Measurements from ENCODE around the gene A1BG.
A peak's percentile ranks its signal among the peaks of the same experiment; 100 is the strongest.
"Not testable (repeated sequence)": the region's sequence is repeated elsewhere in the genome, so short reads cannot be mapped to it uniquely, and the experiment has no call there.

Gene A1BG

GRCh38 chr19:58350871-58351557 is 2.3 kb downstream of the A1BG start:
- DNase-seq (ENCODE audit: low read depth in 1 of 2, low spot score in 1 of 2), result no peak
- H3K27ac ChIP-seq (replicated peaks), result no peak overlapping the region
- H3K4me3 ChIP-seq (replicated peaks; ENCODE audit: insufficient read depth, low read length), result no peak overlapping the region
- H3K27me3 ChIP-seq (ENCODE audit: insufficient read depth, poor library complexity, severe bottlenecking), result peaks cover 4% of the 10 kb centered on the region
- TF ChIP-seq, protein P1, sequence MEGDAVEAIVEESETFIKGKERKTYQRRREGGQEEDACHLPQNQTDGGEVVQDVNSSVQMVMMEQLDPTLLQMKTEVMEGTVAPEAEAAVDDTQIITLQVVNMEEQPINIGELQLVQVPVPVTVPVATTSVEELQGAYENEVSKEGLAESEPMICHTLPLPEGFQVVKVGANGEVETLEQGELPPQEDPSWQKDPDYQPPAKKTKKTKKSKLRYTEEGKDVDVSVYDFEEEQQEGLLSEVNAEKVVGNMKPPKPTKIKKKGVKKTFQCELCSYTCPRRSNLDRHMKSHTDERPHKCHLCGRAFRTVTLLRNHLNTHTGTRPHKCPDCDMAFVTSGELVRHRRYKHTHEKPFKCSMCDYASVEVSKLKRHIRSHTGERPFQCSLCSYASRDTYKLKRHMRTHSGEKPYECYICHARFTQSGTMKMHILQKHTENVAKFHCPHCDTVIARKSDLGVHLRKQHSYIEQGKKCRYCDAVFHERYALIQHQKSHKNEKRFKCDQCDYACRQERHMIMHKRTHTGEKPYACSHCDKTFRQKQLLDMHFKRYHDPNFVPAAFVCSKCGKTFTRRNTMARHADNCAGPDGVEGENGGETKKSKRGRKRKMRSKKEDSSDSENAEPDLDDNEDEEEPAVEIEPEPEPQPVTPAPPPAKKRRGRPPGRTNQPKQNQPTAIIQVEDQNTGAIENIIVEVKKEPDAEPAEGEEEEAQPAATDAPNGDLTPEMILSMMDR (IDR thresholded peaks at IDR 0.05; ENCODE audit: insufficient read depth, low read length), result no peak
- TF ChIP-seq REST (IDR thresholded peaks at IDR 0.05; ENCODE audit: insufficient replicate concordance, low read depth) (no peak), POLR2AphosphoS5 (IDR thresholded peaks at IDR 0.05; ENCODE audit: low read depth) (no peak), GABPA (IDR thresholded peaks at IDR 0.05; ENCODE audit: low read depth) (no peak), SPI1 (IDR thresholded peaks at IDR 0.05; ENCODE audit: borderline replicate concordance, low read depth) (no peak)

GRCh38 chr19:58350001-58350861 is 3.1 kb downstream of the A1BG start:
- DNase-seq (ENCODE audit: low read depth in 1 of 2, low spot score in 1 of 2), result no peak
- TF ChIP-seq, protein P1 (IDR thresholded peaks at IDR 0.05; ENCODE audit: insufficient read depth, low read length), result no peak
- TF ChIP-seq GABPA (IDR thresholded peaks at IDR 0.05; ENCODE audit: low read depth), result no peak
- TF ChIP-seq SPI1 (IDR thresholded peaks at IDR 0.05; ENCODE audit: borderline replicate concordance, low read depth), result no peak
- TF ChIP-seq POLR2AphosphoS5 (IDR thresholded peaks at IDR 0.05; ENCODE audit: low read depth), result no peak
- TF ChIP-seq REST (IDR thresholded peaks at IDR 0.05; ENCODE audit: insufficient replicate concordance, low read depth), result no peak
- Histone ChIP-seq H3K27ac (replicated peaks) (no peak overlapping the region), H3K4me3 (replicated peaks; ENCODE audit: insufficient read depth, low read length) (no peak overlapping the region), H3K27me3 (ENCODE audit: insufficient read depth, poor library complexity, severe bottlenecking) (peaks cover 4% of the 10 kb centered on the region)

- no peak for TF ChIP-seq SPI1 (IDR thresholded peaks at IDR 0.05; ENCODE audit: borderline replicate concordance, low read depth)
- no peak for TF ChIP-seq POLR2AphosphoS5 (IDR thresholded peaks at IDR 0.05; ENCODE audit: low read depth)
- TF ChIP-seq, protein P1 (IDR thresholded peaks at IDR 0.05; ENCODE audit: insufficient read depth, low read length), result no peak
- no peak for TF ChIP-seq GABPA (IDR thresholded peaks at IDR 0.05; ENCODE audit: low read depth)
- TF ChIP-seq REST (IDR thresholded peaks at IDR 0.05; ENCODE audit: insufficient replicate concordance, low read depth), result no peak
- DNase-seq (ENCODE audit: low read depth in 1 of 2, low spot score in 1 of 2), result no peak
- Histone ChIP-seq H3K27ac (replicated peaks) (no peak overlapping the region), H3K4me3 (replicated peaks; ENCODE audit: insufficient read depth, low read length) (no peak overlapping the region), H3K27me3 (ENCODE audit: insufficient read depth, poor library complexity, severe bottlenecking) (peaks cover 4% of the 10 kb centered on the region)
Measured at GRCh38 chr19:58349590-58349989, 3.7 kb downstream of the A1BG start.

DNA sequence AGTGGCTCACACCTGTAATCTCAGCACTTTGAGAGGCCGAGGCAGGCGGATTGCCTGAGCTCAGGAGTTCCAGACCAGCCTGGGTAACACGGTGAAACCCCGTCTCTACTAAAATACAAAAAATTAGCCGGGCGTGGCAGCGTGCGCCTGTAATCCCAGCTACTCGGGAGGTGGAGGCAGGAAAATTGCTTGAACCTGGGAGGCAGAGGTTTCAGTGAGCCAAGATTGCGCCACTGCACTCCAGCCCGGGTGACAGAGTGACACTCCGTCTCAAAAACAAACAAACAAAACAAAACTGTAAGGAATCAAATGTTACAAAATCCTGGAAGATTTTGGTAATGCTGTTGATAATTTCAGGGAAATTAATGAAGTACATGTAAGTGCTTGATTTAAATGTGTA is 5.2 kb downstream of the A1BG start:
- not testable (repeated sequence) for H3K27me3 ChIP-seq (ENCODE audit: insufficient read depth, poor library complexity, severe bottlenecking); DNase-seq (ENCODE audit: low read depth in 1 of 2, low spot score in 1 of 2); H3K27ac ChIP-seq (replicated peaks)
- H3K4me3 ChIP-seq (replicated peaks; ENCODE audit: insufficient read depth, low read length), result peak overlapping the region; percentile 59
